Mucosa of gallbladder (tissue), 1 donor: ENCODE results near the gene OR6S1. TPM values are rescaled to one million over a fixed set of nuclear protein-coding genes. Genes with fewer than 3 reads are reported as not detected.

Experiments
- DNase-seq: peaks from one replicate; pipeline ENCODE4 v3.0.0-alpha.2; 2020; ENCODE audit warnings: low spot score
- total RNA-seq: library from RNA; stranded (reverse); gene quantifications from one replicate; pipeline ENCODE4 v1.2.1, GENCODE V29; 2021
- donor health status: DM: no; HTN: no; CAD: no.

Gene OR6S1, protein sequence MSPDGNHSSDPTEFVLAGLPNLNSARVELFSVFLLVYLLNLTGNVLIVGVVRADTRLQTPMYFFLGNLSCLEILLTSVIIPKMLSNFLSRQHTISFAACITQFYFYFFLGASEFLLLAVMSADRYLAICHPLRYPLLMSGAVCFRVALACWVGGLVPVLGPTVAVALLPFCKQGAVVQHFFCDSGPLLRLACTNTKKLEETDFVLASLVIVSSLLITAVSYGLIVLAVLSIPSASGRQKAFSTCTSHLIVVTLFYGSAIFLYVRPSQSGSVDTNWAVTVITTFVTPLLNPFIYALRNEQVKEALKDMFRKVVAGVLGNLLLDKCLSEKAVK
- not detected for total RNA-seq

DNA sequence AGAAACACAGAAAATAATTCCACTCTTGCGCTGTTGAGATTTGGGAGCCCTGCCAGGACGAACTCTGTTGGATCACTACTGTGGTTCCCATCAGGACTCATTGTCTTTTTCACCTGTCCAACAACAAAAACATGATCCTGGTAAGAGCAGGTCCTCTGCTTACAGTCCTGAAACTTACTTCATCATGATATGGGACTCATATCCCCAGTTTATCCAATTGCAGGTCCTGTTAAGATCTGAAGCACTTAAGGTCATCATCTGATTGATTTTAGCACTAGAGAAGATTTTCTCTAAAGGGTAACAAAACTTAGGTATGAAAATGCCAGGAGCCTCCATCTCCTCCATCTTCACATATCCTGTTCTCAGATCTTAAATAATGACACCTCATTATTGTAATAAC, at the start of gene OR6S1:
OR6S1 (minus strand) TSS at position 101 of the 400 bp plus-strand sequence; CDS start at position 101, 0 bp downstream.
- no peak for DNase-seq

DNA sequence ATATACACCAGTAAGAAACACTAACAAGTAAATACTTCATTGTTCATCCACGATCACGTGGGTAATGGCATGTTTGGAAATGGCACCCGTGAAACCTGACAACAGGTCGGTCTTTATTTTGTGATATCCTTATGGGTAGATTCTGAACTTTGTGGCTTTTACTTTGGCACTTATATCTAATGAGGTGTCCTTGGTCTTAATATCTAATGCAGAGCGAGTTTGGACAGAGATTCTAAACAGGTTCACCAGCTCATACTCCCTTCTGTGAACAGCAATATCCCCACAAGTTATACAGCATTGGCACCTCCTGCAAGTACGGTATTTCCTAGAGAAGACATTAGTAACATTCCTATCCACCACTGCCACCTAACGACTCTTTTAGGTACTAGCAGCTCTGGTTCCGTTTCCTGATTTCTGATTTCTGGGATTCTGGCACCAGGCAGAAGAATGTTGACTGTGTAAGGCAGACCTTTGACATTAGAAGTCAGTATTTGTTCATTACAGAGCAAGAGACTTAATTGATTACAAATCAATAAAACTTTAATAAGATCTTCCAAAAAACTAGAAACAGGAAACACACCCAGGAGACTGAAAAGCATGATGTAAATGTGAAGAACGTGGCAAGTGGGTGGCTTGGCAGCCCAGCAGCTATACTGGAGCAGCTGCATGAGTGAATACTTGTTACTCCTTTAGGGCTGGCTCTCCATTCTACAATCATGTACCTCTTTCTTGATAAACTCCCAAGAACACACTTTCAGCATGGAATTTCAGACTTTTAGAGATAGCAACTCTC, 49.6 kb upstream of the OR6S1 start:
- peak; percentile 72 for DNase-seq

DNA sequence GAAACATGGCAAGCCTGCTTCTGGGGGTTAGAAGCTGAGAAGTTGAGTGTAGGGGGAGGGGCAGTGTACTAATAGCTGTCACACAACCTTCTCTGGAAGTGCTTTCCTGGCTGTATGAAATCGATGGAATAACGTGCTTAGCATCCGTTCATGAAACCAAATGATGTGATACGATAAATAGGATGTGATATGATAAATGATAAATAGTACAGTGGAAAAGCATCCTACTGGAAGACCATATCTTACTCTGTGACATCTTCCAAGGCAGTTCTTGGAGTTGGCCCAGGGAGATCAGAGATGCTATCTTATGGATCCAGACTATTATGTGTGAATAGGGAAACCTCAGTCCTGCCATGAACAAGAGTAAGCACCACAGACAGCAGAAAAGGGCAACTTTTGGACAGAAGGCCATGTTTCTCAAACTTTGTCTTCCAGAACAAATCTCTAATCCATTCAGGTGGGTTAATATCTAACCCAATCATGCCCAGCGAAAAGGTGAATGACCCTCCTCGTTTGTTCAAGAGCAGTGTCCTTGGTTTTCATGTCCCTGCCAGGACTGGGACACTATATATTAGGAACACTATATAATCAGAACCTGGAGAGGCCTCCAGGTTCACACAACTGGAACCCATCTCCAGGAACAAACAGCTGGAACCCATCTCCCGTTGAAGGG, 46.8 kb upstream of the OR6S1 start, which contains the start of gene ANG:
ANG (plus strand) TSS at position 598 of the 673 bp plus-strand sequence. CDS start 4,801 bp downstream, outside the sequence.
- DNase-seq: peak; percentile 40

DNA sequence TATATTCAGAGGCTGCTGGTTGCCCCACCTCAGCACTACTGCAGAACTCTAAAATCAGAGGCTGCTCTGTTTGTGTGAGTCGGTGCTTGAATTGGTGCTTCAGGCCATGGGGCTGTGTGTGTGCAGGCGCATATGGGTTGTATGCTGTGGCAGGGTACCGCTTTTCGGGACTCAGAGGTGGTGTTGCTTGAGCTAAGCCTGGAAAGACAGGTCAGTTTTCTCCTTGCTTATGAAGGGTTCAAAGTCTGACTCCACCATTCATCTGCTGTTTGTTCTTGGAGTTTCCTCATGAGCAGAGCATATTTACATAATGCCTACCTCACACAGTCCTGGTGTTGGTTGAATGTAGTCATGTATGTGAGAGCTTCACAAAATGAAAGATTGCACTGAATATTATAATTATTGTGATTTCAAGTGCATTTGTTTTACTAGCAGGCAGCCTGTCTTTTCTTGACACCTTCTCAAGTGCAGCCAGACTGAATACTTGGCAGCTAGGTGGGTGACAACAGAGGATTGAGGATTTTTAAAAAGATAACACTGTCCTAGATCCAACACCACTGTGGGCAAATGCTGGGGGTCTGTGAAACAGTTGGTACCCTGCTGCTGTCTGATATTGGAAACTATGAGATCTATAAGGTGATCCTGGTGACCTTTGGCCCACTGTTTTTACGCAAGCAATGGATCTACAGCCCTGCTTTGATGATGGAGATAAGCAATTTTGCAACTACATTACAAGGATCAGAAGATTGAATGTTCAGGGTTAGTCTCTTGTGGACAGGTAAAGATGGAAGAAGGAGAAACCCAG, 46.1 kb upstream of the OR6S1 start:
- DNase-seq: peak; percentile 42

DNA sequence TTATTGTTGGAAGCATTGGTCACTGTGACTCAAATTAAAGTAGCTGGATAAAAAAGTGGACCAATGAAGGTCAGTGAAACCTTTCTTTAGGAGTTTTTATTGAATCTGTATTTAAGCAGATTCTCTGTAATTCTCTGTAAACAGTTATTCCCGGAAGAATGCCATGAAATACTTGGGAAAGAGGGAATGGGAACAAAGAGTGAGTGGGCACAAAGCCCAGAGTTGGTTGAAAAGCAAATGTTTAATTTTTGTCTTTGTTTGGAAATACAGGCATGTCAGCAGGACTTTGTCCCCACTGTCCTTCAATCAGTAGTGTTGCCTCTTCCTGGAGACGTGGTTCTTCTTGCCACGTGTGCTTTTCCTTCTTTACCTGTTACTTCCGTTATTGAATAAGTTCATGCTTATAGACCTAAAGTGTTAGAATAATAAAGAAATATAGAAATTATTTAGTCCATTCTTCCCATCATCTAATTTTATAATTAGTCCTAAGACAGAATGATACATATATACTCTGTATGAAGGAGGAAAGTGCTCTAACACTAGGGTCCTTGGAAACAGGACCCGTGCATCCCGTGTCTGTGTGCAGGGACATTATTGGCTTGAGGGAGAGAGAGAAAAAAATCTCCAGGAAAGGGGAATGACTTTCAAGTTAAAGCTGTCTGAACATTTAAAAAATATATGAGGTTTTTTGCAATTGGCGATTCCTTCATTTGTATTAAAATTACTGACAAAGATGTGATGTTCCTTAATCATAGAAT, 45.1 kb upstream of the OR6S1 start:
- DNase-seq: peak; percentile 69

DNA sequence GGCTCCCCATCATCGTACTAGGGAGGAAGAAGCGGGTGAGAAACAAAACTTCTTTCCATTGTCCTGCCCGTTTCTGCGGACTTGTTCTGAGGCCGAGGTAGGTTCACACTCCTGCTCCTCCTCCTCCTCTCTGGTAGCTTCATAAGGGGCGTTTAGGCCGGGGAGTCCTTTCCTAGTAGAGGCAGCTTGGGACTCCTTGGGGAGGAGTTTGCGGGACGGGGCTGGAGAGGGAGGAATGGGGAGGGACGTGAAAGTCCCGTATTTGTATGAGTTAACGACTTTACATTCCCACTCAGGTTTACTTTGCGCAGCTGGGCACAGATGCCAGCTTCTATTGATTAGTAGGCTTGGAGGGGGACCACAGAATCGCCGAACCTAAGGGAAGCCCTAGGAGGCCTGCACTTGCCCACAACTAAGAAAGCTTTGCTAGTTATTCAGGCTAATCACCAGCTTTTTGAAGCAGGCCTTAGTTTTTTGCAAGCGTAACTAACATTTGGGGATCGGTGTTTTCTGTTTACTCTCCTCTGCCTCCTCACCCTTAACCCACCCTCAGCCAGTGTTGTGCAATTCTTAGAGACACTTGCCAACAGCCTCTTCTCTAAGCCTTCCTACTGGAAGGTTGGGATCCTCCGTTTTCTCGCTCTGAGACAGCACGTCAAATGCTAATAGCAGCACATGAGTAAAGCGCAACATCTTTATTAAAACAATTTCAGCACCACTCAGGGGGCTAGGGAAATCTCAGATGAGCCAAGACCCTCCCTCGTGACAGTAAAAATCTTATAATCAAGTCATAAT, 43.4 kb upstream of the OR6S1 start:
- peak; percentile 69 for DNase-seq

DNA sequence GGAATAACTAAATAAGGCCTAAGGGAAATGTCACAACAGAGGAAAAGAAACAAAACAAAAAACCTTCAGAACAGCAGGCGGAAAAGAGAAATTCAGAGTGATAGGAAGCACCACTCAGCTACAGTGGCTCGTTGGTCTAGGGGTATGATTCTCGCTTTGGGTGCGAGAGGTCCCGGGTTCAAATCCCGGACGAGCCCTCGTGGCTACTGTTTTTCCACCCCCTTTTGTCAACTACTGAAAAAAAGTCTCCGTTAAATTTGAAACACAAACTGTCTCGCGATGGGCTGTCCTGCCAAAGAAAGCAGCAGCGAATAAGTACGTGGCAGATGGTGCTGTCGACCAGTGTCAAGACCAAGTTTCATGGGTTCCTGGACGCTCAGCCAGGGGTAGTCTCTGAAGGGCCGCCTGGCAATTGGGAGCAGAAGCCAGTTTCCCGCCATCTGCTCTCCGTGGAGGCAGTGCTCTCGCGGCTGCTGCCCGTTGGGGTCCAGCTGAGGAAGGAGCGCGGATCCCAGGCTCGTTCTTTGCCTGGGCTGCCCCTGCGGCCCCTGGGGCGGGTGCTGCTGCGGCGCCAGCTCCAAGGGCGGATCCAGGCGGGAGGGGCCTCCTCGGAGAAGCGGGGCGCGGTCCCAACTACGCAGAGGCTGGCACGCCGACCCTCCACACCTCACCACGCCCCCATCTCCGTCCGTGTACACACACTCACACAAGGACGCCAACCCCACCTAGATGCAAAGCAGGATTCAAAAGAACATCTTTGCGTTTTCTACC, 42.6 kb upstream of the OR6S1 start, which contains the start of gene RNASE4:
RNASE4 (plus strand) TSS at position 670 of the 771 bp plus-strand sequence. CDS start 14,812 bp downstream, outside the sequence.
- DNase-seq: peak; percentile 87

DNA sequence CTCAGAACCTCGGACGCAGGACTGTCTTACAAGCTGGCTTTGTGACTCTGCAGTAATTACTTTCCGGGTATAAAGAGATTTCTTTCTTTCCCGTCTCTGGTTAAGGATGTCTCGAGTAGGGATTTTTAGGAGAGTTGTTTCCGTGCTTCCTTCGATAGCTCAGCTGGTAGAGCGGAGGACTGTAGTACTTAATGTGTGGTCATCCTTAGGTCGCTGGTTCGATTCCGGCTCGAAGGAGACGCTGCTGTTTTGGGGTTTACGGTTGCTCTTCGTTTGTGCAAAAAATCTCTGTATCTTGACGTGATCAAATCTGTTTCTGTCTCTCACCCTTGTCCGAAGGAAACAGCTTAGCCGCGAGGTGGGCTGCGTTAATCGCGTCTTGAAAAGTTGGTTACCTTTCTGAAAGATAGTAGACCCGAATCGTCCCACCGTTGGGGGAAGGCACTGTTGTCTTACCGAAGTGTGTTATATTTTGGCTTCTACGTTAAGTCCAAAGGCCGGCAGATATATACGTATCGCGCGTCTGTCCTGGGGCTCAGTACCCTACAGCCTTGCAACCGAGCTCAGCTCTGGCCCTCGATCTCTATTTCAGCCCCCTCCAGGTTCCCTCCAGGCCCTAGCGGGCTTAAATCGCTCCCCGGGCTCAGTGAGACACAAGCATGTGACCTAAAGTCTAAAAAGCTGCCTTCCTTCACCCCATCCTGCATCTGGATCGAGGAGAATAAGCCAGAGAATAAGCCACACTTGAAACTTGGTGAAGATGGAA, 41.8 kb upstream of the OR6S1 start:
- DNase-seq: peak; percentile 82

DNA sequence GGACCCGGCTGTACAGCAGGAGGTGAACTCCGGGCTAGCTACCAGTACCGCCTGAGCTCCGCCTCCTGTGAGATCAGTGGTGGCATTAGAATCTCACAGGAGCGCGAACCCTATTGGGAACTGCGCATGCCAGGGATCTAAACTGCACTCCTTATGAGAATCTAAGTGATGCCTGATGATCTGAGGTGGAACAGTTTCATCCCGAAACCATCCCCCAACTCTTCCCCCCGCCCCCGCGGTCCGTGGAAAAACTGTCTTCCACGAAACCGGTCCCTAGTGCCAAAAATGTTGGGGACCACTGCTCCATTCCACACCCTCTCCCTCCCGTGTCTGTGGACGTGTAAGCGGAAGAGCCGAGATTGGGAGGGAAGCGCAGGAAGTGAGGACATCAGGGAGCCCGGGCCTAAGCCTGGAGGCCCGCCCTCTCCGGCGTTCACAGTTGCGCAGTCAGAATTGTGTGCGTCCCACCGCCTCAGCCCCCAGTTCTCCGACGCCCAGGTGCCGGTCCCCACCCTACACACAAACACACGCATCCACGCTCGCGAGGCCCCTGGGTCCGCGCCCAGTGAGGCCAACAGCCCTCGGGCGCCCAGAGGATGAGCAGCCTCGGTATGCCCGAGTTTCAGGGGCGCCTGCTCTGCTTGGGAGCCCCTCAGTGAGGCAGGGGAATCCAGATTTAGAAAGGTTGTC, 41.1 kb upstream of the OR6S1 start:
- DNase-seq: peak; percentile 91

DNA sequence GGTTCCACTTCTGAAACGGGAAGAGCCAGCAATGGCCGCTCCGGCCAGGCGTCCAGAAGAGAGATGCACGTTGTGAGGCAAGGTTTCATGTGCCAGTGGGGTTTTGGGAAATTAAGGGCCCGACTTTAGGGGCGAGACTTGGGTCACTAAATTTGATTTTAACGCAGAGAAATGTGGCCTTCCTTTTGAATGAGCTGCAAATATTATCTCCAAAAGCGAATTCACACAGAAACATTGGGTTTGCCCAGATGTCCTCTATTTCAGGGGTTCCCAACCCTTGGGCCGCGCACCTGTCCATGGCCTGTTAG, 40.6 kb upstream of the OR6S1 start:
- no peak for DNase-seq

DNA sequence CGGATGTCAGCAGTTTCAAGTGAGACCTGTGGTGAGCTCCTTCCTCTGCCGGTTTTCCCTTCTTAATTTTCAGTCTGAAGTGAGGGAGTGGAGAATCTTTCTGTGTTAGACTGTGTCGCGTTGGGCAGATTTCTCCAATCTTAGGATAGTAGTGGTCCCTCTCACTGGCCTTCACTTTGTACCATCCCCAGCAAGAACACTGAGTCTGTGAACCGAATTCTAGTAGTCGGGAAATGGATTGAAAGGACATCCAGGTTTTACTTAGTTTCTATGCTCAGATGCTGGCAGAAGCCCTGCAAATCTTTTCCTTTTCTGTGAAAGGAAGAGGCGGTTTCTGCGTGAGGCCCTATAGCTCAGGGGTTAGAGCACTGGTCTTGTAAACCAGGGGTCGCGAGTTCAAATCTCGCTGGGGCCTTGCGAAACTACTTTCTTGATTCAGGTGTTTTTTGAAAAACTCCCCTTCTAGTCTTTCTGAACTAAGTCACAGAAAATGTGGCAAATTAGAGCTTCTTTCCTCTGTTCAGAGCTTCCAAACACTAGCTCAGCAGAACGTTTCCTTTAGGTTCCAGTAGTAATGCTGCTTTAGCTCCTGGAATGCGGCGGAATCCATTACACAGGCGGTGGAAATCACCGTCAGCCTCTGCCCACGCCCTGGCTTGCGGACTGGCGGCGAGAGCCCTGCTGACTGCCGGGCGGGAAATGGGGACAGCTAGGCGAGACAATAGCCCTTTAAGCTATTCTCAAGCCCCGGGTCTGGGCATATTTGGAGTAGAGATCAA, 40.0 kb upstream of the OR6S1 start:
- peak; percentile 89 for DNase-seq

DNA sequence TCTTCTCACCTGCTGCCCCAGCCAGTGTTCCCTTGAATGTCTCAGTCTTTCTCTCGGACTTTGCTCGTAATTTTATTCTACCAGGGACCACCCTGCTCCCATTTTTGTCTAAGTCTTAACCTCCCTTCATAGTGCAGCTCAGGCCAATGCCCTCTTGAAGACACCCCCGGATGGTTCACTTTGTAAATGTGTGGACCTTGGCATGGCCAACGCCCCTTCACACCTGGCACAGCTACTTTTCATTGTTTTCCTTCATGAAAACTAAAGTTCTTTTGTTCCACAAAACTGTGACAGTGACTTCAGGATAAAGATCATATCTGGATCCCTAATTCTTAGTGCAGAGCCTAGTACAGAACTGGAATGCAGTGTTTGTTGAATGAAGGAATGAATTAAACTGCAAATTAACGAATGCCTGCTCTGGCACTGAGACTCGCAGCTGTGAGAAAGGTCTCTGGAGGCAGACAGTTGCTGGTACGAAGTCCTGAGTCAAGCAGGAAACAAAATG, 39.4 kb upstream of the OR6S1 start:
- DNase-seq: no peak

DNA sequence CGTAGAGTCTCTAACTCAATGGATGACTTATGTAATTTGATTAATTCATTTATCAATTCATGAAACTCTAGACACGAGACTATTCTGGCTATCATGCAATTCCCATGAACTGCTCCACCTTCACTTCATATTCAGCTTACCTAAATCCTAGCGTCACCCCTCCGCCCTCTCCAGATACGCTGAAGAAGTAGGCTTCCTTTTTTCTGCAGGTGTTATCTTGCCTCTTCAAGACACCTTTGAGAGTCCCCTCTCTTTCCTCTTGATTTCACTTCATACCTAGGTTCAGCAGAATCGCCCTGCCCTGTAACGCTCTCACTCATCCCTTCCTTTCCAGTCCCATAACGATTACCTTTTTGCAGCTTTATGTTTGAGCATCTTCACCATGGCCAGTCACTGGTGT, 38.9 kb upstream of the OR6S1 start:
- no peak for DNase-seq

DNA sequence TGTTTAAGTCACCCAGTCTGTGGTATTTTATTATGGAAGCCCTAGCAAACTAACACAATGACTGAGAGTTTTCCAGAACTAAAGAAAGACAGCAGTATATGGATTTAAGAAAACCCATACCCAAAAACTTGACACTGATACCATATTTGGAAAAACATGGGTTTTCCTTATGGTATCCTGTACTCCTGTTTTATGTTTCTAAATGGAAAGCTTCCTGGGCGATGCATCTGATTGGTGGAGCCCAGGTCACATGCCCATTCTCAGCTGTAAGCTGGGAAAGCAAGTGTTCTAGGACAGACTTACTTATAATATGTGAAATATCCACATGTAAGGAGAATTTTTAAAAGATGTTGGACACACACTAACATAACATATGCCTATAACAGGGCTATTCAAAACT, 38.4 kb upstream of the OR6S1 start:
- DNase-seq: no peak

DNA sequence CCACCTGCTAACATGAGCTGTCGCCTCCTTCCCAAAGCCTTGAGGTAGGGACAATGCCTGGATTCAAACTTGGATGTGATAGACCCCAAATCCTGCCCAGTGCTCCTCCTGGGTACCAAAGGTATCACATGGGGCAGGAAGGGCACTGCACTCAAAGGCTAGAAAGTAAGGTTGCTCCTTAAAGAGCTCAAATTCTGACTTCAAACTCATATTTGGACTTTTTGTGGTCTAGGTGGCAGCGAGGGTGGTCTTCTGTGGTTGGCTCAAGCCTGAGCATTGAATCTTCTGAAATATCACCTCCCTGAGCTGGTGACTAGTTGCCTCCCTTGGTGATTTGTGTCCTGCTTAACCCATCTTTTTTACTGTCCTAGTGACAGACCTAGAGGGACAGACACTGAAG, 34.6 kb upstream of the OR6S1 start:
- DNase-seq: no peak

DNA sequence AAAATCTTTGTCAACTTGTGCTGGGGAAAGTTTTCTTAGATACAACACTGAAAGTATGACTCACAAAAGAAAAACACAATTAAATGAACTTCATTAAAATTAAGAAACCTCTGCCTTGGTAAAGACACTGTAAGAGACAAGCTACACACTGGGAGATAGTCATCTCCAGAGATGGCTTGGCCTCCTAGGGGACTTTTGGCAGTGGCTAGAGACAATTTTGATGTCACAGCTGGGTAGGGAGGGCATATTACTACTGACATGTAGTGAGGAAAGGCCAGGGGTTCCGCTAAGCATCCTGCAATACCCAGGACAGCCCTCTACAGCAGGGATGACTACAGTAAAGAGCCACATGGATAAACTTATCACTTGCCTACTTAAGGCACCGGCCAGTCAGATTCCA, 34.2 kb upstream of the OR6S1 start:
- no peak for DNase-seq
